IMR-90 (cell line): ENCODE data around the gene BEAN1. TPM values are rescaled to one million over a fixed set of nuclear protein-coding genes. Genes with fewer than 3 reads are reported as not detected.

Experiments used
- ATAC-seq: fragments of 200-7000 bp; cut with Tn5 transposase; 2 replicates; pipeline ENCODE4 v1.9.1; 2020; ENCODE audit warnings: low read depth, mild to moderate bottlenecking, moderate library complexity
- BruUV-seq: library from RNA; stranded (reverse); fragments of 400-500 nt; replicated peaks from 2 replicates; lab custom pipeline; 2021; lab: Mats Ljungman, UMichigan
- CTCF ChIA-PET: fragments of 300-600 bp; formaldehyde crosslinking; extraction: SDS; loops from one replicate; lab custom pipeline; 2021; ENCODE audit warnings: antibody characterized with exemption; lab: Yijun Ruan, JAX
- POLR2A ChIA-PET: fragments of 300-600 bp; sonication (Branson Sonifier 250); formaldehyde crosslinking; loops from one replicate; lab custom pipeline; 2022; ENCODE audit warnings: antibody characterized with exemption; ENCODE audit not compliant: unreplicated experiment; lab: Charles Lee
- DNase-seq: peaks from one replicate; pipeline ENCODE4 v3.0.0; 2013
- H2AFZ ChIP-seq: replicated peaks from 2 replicates; pipeline ENCODE3; 2013; ENCODE audit warnings: low read length, mild to moderate bottlenecking; ENCODE audit not compliant: poor library complexity
- H2AK5ac ChIP-seq: 2 replicates; pipeline ENCODE4 v1.6.1; 2013; ENCODE audit warnings: low read depth, low read length, inconsistent platforms
- H2AK9ac ChIP-seq: replicated peaks from 2 replicates; pipeline ENCODE3; 2013; ENCODE audit warnings: mild to moderate bottlenecking, low read depth, low read length, moderate library complexity; ENCODE audit not compliant: poor library complexity
- H2BK120ac ChIP-seq: 2 replicates; pipeline ENCODE4 v1.6.1; 2013; ENCODE audit warnings: low read depth, low read length, inconsistent platforms
- H2BK15ac ChIP-seq: 3 replicates; pipeline ENCODE4 v1.6.1; 2013; ENCODE audit warnings: low read depth, low read length, inconsistent platforms
- H2BK20ac ChIP-seq: 2 replicates; pipeline ENCODE4 v1.6.1; 2013; ENCODE audit warnings: low read depth, mild to moderate bottlenecking, inconsistent platforms, low read length, moderate library complexity
- H2BK5ac ChIP-seq: 2 replicates; pipeline ENCODE4 v1.6.1; 2013; ENCODE audit warnings: mild to moderate bottlenecking, low read depth, low read length, inconsistent platforms; ENCODE audit not compliant: poor library complexity, severe bottlenecking
- H3K14ac ChIP-seq: replicated peaks from 2 replicates; pipeline ENCODE4 v1.6.1; 2013; ENCODE audit warnings: low read depth, low read length, inconsistent platforms
- H3K18ac ChIP-seq: 2 replicates; pipeline ENCODE4 v1.6.1; 2013; ENCODE audit warnings: low read depth, low read length, control low read depth
- H3K23ac ChIP-seq: 2 replicates; pipeline ENCODE4 v1.6.1; 2013; ENCODE audit warnings: low read depth, low read length, inconsistent platforms
- H3K27ac ChIP-seq: 2 replicates; pipeline ENCODE4 v1.5.1; 2013; ENCODE audit warnings: mild to moderate bottlenecking, control low read depth, low read length; ENCODE audit not compliant: insufficient read depth
- H3K27me3 ChIP-seq: 2 replicates; pipeline ENCODE4 v1.6.1; 2013; ENCODE audit warnings: low read length; ENCODE audit not compliant: control insufficient read depth, insufficient read depth
- H3K36me3 ChIP-seq: 2 replicates; pipeline ENCODE4 v1.6.1; 2013; ENCODE audit warnings: low read length, mixed read lengths; ENCODE audit not compliant: control insufficient read depth, insufficient read depth
- H3K4ac ChIP-seq: 2 replicates; pipeline ENCODE4 v1.6.1; 2013; ENCODE audit warnings: low read depth, low read length, inconsistent platforms
- H3K4me1 ChIP-seq: 2 replicates; pipeline ENCODE4 v1.6.1; 2013; ENCODE audit warnings: low read length, mixed read lengths; ENCODE audit not compliant: control insufficient read depth, insufficient read depth
- H3K4me2 ChIP-seq: 2 replicates; pipeline ENCODE4 v1.6.1; 2013; ENCODE audit warnings: low read depth, mild to moderate bottlenecking, control low read depth, low read length, moderate library complexity
- H3K4me3 ChIP-seq: 2 replicates; pipeline ENCODE4 v1.5.1; 2013; ENCODE audit warnings: low read depth, mild to moderate bottlenecking, control low read depth, low read length, moderate library complexity; ENCODE audit not compliant: insufficient read depth
- H3K56ac ChIP-seq: 2 replicates; pipeline ENCODE4 v1.6.1; 2013; ENCODE audit warnings: low read length, inconsistent platforms; ENCODE audit not compliant: insufficient read depth; ENCODE audit errors: extremely low read depth
- H3K79me1 ChIP-seq, 2 experiments: 2 replicates each; pipeline ENCODE4 v1.6.1; 2013; ENCODE audit warnings: low read length in 2 of 2, inconsistent platforms in 1 of 2, low read depth in 1 of 2
- H3K9ac ChIP-seq: 2 replicates; pipeline ENCODE4 v1.6.1; 2013; ENCODE audit warnings: low read depth, low read length, control low read depth
- H3K9me1 ChIP-seq: 2 replicates; pipeline ENCODE4 v1.6.1; 2013; ENCODE audit warnings: low read length, inconsistent platforms; ENCODE audit not compliant: insufficient read depth
- H3K9me3 ChIP-seq: 2 replicates; pipeline ENCODE4 v1.6.1; 2013; ENCODE audit warnings: low read length; ENCODE audit not compliant: control insufficient read depth, insufficient read depth
- H4K20me1 ChIP-seq: 2 replicates; pipeline ENCODE4 v1.6.1; 2013; ENCODE audit warnings: low read length, inconsistent platforms; ENCODE audit not compliant: insufficient read depth
- H4K5ac ChIP-seq: 2 replicates; pipeline ENCODE4 v1.6.1; 2013; ENCODE audit warnings: mild to moderate bottlenecking, low read depth, low read length, control low read depth
- H4K8ac ChIP-seq, 2 experiments: 2 replicates each; pipeline ENCODE4 v1.6.1; 2013; ENCODE audit warnings: low read depth in 2 of 2, low read length in 2 of 2, control low read depth in 1 of 2, inconsistent platforms in 1 of 2
- H4K91ac ChIP-seq: 2 replicates; pipeline ENCODE4 v1.6.1; 2013; ENCODE audit warnings: low read depth, low read length, inconsistent platforms; ENCODE audit not compliant: insufficient read depth
- BHLHE40 ChIP-seq: fragments of 150-350 bp; IDR thresholded peaks from 2 replicates; pipeline ENCODE4 v1.6.1; 2016; ENCODE audit warnings: mild to moderate bottlenecking, low read depth, low read length
- CEBPB ChIP-seq: IDR thresholded peaks from 2 replicates; pipeline ENCODE4 v1.6.1; 2012; ENCODE audit warnings: low read depth, low read length, improper control_type of control experiment
- CHD1 ChIP-seq: IDR thresholded peaks from 2 replicates; pipeline ENCODE4 v1.6.1; 2012; ENCODE audit warnings: low read depth, low read length, improper control_type of control experiment
- FOS ChIP-seq: fragments of 150-350 bp; IDR thresholded peaks from 2 replicates; pipeline ENCODE4 v1.6.1; 2016; ENCODE audit warnings: low read depth, low read length
- MAFK ChIP-seq: IDR thresholded peaks from 2 replicates; pipeline ENCODE4 v1.6.1; 2012; ENCODE audit warnings: low read depth, low read length, improper control_type of control experiment
- MAZ ChIP-seq: IDR thresholded peaks from 2 replicates; pipeline ENCODE4 v1.6.1; 2012; ENCODE audit warnings: low read depth, mild to moderate bottlenecking, low read length, improper control_type of control experiment, moderate library complexity, borderline replicate concordance
- MXI1 ChIP-seq: IDR thresholded peaks from 2 replicates; pipeline ENCODE4 v1.6.1; 2012; ENCODE audit warnings: low read depth, mild to moderate bottlenecking, low read length, moderate library complexity, borderline replicate concordance
- NFE2L2 ChIP-seq: fragments of 150-350 bp; IDR thresholded peaks from 2 replicates; pipeline ENCODE4 v1.6.1; 2016; ENCODE audit warnings: low read depth, mild to moderate bottlenecking, low read length
- POLR2A ChIP-seq: IDR thresholded peaks from 2 replicates; pipeline ENCODE4 v1.6.1; 2012; ENCODE audit warnings: mild to moderate bottlenecking, low read depth, low read length
- RAD21 ChIP-seq: IDR thresholded peaks from 2 replicates; pipeline ENCODE4 v1.6.1; 2012; ENCODE audit warnings: low read length, improper control_type of control experiment
- RCOR1 ChIP-seq: IDR thresholded peaks from 2 replicates; pipeline ENCODE4 v1.6.1; 2012; ENCODE audit warnings: mild to moderate bottlenecking, low read length, improper control_type of control experiment; ENCODE audit not compliant: insufficient replicate concordance
- RFX5 ChIP-seq: IDR thresholded peaks from 2 replicates; pipeline ENCODE4 v1.8.0; 2012; ENCODE audit warnings: low read depth, mild to moderate bottlenecking, low read length, moderate library complexity
- SMC3 ChIP-seq: fragments of 150-350 bp; IDR thresholded peaks from 2 replicates; pipeline ENCODE4 v1.6.1; 2016; ENCODE audit warnings: low read depth, mild to moderate bottlenecking, antibody characterized with exemption, low read length, moderate library complexity
- USF2 ChIP-seq: fragments of 150-350 bp; IDR thresholded peaks from 2 replicates; pipeline ENCODE4 v1.6.1; 2017; ENCODE audit warnings: mild to moderate bottlenecking, antibody characterized with exemption, low read length, low read depth
- WGBS, 2 experiments: methylation state at CpG; one replicate each; pipeline versions ENCODE4 v1.1.5 to v1.1.7; 2013; ENCODE audit warnings: missing lambda C conversion rate in 2 of 2; ENCODE audit not compliant: insufficient read length in 1 of 2; ENCODE audit errors: extremely low coverage in 2 of 2; 5-methylcytosine and 5-hydroxymethylcytosine counted together
- dilution Hi-C: fragments of 300-500 bp; cut with HindIII; formaldehyde crosslinking; loops from one replicate; pipeline ENCODE4 v1.14.3; 2018; ENCODE audit warnings: low sequenced_read_pairs; ENCODE audit not compliant: unreplicated experiment
- in situ Hi-C: fragments of 300-500 bp; cut with MboI; formaldehyde crosslinking; loops from 3 replicates; pipeline ENCODE4 v1.14.3; 2019; ENCODE audit warnings: low sequenced_read_pairs, inconsistent platforms, mixed read lengths
- intact Hi-C: fragments of 100-400 bp; cut with micrococcal nuclease; formaldehyde crosslinking; loops from 2 replicates; pipeline ENCODE4 v1.10.0; 2022
- polyA plus RNA-seq, 3 experiments: library from polyadenylated mRNA; depleted of rRNA; stranded (reverse); fragments of >200 nt; gene quantifications; 2 replicates each; pipeline ENCODE4 v1.2.3, GENCODE V29; 2012; ENCODE audit warnings: low replicate concordance in 1 of 3
- total RNA-seq: library from RNA; depleted of rRNA; stranded (reverse); fragments of >200 nt; gene quantifications from 2 replicates; pipeline ENCODE4 v1.2.3, GENCODE V29; 2012
- TF ChIP-seq, protein P1 (sequence below): fragments of 150-350 bp; IDR thresholded peaks from 2 replicates; pipeline ENCODE4 v1.6.1; 2016; ENCODE audit warnings: low read depth, mild to moderate bottlenecking, low read length, moderate library complexity, borderline replicate concordance
- TF ChIP-seq, protein P2 (sequence below): conservative IDR thresholded peaks from 2 replicates; pipeline ENCODE4 v1.5.1; 2012; ENCODE audit warnings: mild to moderate bottlenecking, low read depth, low read length, improper control_type of control experiment

The BEAN1 gene
- total and polyA plus RNA-seq, 2 of the 4 experiments (the other 2 are of a cell fraction) = not detected

- Histone ChIP-seq H3K4me2 (no peak overlapping the region), H3K23ac (no peak overlapping the region), H3K9me1 (no peaks in the 10 kb centered on the region), H3K18ac (no peak overlapping the region), H3K27me3 (peaks cover 20% of the 10 kb centered on the region; the same call in 1 of the 2 replicates), H4K91ac (no peak overlapping the region), H3K9ac (no peak overlapping the region), H3K9me3 (no peaks in the 10 kb centered on the region), H3K4ac (no peak overlapping the region), H3K56ac (no peak overlapping the region), H3K14ac (no peak overlapping the region), H3K4me3 (no peak overlapping the region), H3K36me3 (no peaks in the 10 kb centered on the region), H2BK5ac (no peak overlapping the region), H2AFZ (no peak overlapping the region), H2BK20ac (no peak overlapping the region), H4K5ac (no peak overlapping the region), H2BK120ac (no peak overlapping the region), H2AK5ac (no peak overlapping the region), H4K8ac (no peak overlapping the region), H2BK15ac (no peak overlapping the region), H3K27ac (no peak overlapping the region), H4K20me1 (no peaks in the 10 kb centered on the region), H3K4me1 (no peaks in the 10 kb centered on the region), H2AK9ac (no peak overlapping the region), H3K79me1 (no peaks in the 10 kb centered on the region)
- BruUV-seq = no TSS peak
- dilution Hi-C loops = no loop called here
- POLR2A ChIA-PET = no interaction called here
- WGBS, 2 experiments = no CpG with 5 or more reads among the region's 8 CpGs
- intact Hi-C loops = loop anchor here (5.0 kb wide), 1 partner anchor 111 kb away; no protein-coding TSS in a partner anchor
- ATAC-seq (peak; percentile 35; the same call in 1 of the 2 replicates), DNase-seq (no peak)
- CTCF ChIA-PET = no interaction called here
- no peak for TF ChIP-seq MXI1
- no peak for TF ChIP-seq RAD21
- TF ChIP-seq POLR2A = no peak
- TF ChIP-seq, protein P1, sequence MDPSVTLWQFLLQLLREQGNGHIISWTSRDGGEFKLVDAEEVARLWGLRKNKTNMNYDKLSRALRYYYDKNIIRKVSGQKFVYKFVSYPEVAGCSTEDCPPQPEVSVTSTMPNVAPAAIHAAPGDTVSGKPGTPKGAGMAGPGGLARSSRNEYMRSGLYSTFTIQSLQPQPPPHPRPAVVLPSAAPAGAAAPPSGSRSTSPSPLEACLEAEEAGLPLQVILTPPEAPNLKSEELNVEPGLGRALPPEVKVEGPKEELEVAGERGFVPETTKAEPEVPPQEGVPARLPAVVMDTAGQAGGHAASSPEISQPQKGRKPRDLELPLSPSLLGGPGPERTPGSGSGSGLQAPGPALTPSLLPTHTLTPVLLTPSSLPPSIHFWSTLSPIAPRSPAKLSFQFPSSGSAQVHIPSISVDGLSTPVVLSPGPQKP = no peak
- no peak for TF ChIP-seq USF2
- no peak for TF ChIP-seq MAZ
- TF ChIP-seq NFE2L2 = no peak
- TF ChIP-seq BHLHE40 = no peak
- no peak for TF ChIP-seq RCOR1
- TF ChIP-seq MAFK = no peak
- TF ChIP-seq SMC3 = no peak
- no peak for TF ChIP-seq CHD1
- TF ChIP-seq CEBPB = no peak
- TF ChIP-seq FOS = no peak
- TF ChIP-seq, protein P2, sequence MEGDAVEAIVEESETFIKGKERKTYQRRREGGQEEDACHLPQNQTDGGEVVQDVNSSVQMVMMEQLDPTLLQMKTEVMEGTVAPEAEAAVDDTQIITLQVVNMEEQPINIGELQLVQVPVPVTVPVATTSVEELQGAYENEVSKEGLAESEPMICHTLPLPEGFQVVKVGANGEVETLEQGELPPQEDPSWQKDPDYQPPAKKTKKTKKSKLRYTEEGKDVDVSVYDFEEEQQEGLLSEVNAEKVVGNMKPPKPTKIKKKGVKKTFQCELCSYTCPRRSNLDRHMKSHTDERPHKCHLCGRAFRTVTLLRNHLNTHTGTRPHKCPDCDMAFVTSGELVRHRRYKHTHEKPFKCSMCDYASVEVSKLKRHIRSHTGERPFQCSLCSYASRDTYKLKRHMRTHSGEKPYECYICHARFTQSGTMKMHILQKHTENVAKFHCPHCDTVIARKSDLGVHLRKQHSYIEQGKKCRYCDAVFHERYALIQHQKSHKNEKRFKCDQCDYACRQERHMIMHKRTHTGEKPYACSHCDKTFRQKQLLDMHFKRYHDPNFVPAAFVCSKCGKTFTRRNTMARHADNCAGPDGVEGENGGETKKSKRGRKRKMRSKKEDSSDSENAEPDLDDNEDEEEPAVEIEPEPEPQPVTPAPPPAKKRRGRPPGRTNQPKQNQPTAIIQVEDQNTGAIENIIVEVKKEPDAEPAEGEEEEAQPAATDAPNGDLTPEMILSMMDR = no peak
- no peak for TF ChIP-seq RFX5
- in situ Hi-C loops = no loop called here
These were observed 49.4 kb downstream of the BEAN1 start for GRCh38 chr16:66476328-66477027.
